ENCODE data around the gene MAFF.
"Not testable (repeated sequence)": the region's sequence is repeated elsewhere in the genome, so short reads cannot be mapped to it uniquely, and the experiment has no call there.

The MAFF gene

GRCh38 chr22:38228326-38228872 lies 26.6 kb downstream of the MAFF start:
- no peak for DNase-seq

- DNase-seq = peak; percentile 7 to 13
These were observed 27.3 kb downstream of the MAFF start for GRCh38 chr22:38228873-38229740.

DNA sequence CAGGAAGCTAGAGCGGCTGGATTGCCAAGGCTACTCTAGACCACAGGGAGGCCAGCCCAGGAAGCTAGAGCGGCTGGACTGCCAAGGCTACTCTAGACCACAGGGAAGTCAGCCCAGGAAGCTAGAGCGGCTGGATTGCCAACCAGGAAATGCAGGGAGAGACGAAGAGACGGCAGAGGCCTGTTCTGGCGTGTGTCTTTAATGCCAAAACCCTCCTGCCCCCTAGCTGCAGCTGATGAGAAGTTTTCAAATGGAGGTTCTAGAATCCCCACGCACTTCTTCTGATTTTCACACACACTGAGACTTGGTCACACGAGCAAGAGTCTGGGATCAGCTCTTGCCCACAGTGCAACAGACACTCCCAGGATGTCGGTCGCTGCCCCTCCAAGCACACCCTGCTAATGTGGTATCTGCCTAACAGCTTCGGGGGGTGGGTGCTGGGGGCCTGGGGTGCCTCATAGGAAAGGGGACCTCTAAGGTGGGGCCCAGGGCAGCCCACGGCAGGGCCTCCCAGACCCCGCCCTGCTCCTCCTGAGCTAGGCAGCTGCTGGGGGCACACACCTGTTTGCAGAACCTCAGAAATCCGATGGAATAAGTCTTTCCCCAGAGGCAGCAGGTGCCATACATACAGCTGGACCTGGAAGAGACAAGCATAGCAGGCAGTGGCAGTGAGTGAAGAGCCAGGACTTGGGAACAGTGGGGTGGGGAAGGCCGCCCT lies 28.5 kb downstream of the MAFF start:
- no peak for DNase-seq

- no peak for DNase-seq
These were observed 29.1 kb downstream of the MAFF start for GRCh38 chr22:38230916-38231315.

GRCh38 chr22:38232196-38232595 lies 30.4 kb downstream of the MAFF start:
- no peak for DNase-seq

DNA sequence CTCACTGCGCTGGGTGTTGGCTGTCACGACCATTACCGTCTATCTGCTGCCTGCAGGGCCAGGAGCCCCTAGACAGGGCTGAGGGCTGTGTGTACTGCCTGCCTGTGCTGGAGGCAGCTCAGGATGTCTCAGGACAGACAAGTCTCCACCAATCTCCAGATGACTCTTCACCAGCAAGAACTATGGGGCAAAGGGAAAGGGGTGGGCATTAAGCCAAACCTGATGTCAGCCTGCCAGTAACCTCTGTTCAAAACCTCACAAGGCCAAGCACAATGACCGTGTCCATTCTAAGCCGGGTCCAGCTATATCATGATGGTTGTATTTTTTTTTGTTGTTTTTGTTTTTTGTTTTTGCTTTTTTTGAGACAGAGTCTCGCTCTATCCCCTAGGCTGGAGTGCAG lies 31.6 kb downstream of the MAFF start:
- no peak for DNase-seq

DNA sequence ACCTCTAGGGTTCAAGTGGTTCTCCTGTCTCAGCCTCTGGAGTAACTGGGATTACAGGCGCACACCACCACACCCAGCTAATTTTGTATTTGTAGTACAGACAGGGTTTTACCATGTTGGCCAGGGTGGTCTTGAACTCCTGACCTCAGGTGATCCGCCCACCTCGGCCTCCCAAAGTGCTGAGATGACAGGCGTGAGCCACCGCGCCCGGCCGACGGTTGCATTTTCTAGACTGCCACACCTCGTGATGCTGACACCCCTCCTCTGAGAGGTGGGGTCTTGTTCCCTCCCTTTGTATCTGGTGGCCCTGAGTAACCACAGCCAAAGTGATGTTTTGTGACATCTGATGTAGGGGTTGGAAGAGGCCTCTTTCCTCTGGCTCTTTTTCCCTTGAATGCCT lies 32.1 kb downstream of the MAFF start:
- not testable (repeated sequence) for DNase-seq

- DNase-seq = no peak
These were observed 33.6 kb downstream of the MAFF start for GRCh38 chr22:38235240-38235850.

DNA sequence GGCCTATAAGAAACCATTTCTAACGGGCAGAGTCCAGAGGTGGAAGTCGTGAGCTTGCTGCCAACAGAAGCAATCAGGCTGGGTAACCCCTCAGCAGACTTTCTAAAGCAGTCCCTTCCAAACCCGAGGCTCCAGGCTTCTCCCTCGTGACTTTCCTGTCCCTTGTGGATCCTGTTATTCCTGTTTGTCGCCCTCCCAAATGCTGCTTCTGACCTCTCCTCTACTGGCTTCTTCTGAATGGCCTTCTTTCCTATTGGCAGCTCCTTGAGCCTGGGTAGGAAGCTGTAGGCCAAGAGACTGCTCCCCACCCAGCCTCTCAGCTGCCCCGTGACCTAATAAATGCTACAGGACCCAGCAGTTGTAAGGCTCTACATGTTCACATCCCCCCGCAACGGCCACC lies 35.0 kb downstream of the MAFF start:
- DNase-seq = no peak

DNA sequence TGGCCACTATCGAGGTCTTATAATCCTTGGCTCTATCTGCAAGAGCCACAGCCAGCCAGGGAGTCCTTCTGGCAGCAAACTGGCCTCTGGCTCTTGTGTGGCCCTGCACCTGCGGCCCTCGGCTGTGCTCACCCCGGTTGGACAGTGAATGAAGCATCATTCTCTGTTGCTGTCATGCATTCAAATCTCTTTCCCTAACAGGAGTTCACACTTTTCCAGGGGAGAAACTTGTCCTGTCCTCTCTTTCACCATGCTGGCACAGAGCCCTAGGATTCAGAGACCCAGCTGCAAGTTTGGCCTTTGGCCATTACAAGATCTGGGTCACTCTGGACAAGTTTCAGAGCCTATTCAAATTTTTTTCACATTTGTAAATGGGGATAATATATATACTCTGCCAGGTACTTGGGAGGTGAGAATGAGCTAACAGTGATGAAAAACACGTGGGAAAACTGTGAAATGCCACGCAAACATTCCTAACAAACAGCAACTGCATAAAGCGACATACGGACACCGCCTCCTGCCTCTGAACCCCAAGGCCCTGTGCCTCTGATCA lies 36.8 kb downstream of the MAFF start:
- no peak for DNase-seq

DNA sequence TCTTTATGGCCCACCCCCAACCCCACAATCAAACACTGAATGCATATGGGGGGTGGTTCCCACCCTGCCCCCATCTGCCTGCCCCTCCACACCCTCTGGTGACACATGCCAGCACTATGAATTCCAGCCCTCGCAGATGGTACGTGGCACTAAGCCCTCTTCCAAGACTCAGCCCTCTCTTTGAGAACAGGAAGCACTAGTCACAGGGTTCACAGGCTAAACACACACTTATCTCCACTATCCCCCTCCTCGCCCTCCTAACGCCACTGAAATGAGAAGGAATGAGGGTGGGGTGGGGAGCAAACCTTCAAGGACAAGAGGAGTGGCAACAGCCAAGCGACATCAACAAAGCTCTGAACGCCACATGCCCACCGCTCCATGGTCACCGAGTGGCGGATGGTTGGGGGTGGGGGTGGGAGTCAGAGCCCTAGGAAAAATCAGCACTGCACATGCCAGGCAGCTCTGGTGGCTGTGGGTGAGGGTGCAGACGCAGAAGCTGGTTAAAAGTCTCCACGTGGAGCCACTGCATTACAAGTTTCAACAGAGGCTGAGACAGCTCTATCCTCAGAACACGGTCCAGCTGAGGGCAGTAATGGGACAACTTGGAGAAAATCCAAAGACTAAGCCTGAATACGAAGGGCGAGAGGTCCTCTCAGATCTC lies 37.4 kb downstream of the MAFF start:
- no peak for DNase-seq

DNA sequence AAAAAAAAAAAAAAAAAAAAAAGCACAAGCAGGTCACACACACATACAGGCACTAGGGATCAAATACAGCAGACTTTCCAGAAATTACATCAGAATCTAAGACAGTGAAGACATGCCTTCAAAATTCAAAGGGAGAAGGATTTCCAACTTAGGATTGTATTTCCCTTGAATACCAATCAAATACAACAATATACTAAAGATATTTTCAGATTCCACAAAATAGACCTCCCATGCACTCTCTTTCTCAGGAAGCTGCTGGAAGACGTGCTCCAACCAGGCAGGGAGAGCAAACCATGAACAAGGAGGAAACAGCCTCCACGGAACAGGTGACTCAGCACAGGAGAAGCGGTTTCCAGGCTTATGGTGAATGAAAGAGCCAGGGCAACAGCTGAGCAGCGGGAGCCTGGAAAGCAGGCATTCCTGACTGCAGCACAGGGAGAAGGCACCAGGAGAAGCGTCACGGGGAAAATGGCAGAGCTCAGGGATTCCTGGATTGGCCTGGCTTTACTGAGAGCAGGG lies 39.0 kb downstream of the MAFF start:
- peak; percentile 28 to 77 for DNase-seq

DNA sequence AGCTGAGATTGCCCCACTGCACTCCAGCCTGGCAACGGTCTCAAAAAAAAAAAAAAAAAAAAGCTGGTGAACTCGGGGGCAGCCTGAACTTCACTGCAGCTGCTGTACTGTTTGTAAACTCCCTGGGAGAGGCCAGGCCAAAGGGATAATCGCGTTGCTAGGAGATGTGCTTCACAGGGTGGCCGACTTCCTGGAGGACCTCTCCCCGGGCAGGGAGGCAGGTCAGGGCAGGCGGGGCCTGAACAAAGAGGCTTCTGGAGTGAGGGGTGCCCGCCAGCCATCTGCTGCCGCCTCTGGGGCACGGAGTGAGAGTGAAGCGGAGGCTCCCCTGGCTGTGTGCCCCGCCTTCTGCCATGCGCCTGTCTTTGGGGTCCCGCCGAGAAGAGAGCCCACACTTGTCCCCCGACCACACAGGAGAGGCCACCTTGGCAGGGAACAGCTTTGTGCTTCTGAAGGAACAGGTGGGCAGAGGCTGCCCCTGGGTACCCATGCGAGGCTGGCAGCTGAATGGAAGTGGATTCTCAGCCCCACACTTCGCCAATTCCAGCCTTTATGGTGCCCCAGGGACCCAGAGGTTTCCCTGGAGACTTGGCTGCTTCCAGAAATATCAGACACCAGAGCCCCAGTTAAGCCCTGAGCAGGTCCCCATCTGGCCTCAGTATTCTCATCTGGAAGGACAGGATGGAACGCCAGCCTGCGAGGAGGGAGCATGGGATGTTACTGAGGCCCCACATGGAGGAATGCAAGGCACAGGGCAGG lies 41.4 kb downstream of the MAFF start:
- DNase-seq = peak; percentile 90 to 95

- no peak for DNase-seq
These were observed 42.3 kb downstream of the MAFF start for GRCh38 chr22:38244106-38244505.

DNA sequence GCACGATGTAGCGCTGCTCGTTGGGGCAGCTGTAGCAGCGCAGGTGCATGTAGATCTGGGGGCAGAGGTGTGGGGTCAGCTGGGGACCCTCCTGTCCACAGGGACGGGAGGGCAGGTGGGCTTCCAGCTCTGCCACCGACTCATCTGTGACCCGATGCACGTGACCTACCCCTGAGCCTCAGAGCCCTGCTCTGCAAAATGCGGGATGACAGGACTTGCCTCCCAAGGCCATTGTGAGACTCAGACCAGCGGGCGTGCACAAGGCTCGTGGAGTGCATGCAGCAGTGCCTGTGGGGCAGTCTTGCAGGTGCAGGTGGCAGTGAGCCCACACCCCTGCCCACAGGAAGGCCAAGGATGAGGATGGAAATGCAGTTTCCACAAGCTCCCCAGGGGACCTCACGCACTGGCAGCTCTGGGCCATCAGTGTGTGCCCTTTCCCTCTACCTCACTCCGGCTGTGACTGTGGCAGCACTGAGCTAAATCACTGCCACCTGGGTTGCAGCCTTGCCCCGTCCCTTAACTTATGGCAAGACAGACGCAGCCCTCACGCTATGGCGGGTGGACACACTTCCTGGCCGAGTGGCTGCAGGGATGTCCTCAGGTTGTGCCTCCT lies 44.4 kb downstream of the MAFF start:
- no peak for DNase-seq

DNA sequence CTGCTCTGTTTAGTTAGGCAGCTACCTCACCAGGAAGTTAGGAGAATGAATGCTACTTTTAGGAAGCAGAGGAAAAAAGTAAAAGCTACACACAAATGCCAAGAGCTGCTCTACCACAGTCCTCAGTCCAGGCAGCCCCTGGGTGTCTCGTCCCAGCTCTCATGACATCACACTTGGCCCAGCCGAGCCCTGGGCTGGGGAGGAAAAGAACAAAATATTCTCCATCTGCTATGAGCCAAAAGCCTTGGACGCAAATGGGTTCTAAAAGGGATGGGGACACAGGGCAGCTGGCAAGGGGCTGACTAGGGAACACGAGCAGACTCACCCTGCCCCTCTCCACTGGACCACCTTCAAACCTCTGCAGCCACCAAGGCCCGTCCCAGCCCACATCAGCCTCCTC lies 44.9 kb downstream of the MAFF start:
- DNase-seq = no peak

- no peak for DNase-seq
These were observed 45.9 kb downstream of the MAFF start for GRCh38 chr22:38247713-38248112.

DNA sequence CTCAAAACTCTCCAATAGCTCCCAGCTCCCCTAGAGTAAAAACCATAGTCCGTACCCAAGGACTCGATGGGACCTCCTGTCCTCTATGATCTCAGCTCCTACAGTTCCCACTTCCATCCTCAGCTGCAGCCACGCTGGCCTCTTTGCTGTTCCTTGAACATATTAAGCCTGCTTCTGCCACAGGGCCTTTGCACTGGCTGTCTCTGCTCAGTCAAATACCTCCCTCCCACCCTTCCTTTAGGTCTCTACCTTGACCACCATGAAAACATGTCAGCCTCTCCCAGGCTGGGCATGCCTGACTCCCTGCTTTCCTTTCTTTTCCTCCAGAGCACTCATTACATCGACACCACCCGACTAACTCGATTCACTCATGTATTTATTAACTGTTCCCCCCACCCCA lies 46.5 kb downstream of the MAFF start:
- no peak for DNase-seq

- no peak for DNase-seq
These were observed 47.5 kb downstream of the MAFF start for GRCh38 chr22:38249301-38249700.

DNA sequence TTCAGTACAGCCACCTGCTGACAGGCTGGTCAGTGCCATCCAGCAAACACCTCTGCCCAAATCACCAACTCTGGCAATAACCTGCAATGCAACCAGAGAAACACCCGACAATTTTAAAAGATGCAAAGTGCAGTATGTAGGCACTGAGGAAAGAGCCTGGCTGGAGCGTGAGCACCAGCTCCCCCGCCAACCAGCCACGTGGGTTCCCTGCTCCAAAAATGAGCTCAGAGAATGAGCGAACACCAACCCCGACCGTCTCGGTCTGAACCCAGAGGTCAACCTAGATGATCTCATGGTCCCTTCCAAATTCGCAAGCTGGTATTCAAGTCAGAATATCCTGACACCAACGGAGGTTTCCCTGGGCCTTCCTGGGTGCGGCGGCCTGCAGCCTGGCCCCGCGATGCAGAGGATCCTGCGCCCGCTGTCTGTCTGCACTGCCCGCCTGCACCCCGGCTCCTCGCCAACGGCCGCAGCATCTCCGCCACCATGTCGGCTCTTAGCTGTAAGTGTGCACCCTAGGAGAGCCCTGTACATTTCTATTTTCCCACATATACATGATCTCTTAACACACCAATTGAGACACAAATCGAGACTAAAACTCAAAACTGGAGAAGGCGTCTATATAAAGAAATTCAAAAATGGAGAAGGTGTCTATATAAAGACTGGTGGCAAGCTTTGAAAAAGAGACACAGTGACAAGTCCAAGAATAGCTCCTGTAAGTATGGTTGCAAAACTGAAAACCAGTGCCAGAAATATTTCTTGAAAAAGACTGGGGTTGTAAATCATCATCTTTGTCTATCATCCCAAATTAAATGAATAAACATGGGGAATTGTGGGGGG lies 48.2 kb downstream of the MAFF start:
- DNase-seq = no peak

All from SHP77 (cell line).